ENCODE results near the gene ZNF385B. TPM values are rescaled to one million over a fixed set of nuclear protein-coding genes. Genes with fewer than 3 reads are reported as not detected.

Gene ZNF385B
- polyA plus RNA-seq, 1 experiment: not detected

DNA sequence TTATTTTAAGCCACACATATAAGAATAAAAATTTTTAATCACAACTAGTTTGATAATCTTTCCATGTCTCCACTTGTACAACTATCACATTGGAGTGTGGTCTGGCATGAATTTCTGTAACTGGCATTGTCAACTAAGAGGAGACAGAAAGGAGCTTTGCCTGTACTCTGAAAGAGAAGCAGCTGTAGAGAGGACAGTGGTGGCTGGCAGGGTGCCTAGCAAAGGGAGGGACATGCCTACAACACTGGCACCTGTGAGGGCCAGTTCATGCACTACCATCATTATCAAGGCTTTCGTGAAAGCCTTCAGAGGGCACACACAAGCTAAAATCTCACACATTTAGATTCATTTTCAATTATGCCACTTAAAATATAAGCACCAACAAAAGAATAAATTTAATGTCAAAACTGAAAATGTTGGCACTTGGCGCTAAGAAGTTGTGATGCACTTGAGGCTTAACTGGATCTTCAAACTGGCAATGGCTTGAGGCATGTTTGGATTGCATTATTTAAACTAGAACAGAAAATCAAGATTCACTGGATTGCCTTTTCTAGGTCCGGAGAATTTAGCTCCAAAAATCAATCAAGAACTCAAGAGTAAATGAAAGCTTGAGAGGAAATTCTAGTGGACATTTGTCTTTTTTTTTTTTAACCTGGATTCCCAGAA lies 238.6 kb downstream of the ZNF385B start:
- TF ChIP-seq, protein P1, sequence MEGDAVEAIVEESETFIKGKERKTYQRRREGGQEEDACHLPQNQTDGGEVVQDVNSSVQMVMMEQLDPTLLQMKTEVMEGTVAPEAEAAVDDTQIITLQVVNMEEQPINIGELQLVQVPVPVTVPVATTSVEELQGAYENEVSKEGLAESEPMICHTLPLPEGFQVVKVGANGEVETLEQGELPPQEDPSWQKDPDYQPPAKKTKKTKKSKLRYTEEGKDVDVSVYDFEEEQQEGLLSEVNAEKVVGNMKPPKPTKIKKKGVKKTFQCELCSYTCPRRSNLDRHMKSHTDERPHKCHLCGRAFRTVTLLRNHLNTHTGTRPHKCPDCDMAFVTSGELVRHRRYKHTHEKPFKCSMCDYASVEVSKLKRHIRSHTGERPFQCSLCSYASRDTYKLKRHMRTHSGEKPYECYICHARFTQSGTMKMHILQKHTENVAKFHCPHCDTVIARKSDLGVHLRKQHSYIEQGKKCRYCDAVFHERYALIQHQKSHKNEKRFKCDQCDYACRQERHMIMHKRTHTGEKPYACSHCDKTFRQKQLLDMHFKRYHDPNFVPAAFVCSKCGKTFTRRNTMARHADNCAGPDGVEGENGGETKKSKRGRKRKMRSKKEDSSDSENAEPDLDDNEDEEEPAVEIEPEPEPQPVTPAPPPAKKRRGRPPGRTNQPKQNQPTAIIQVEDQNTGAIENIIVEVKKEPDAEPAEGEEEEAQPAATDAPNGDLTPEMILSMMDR (IDR thresholded peaks at IDR 0.05; ENCODE audit: low read depth, low read length): no peak
- Histone ChIP-seq H3K27me3 (ENCODE audit: control insufficient read depth, insufficient read depth, low read length) (no peaks in the 10 kb centered on the region), H3K4me3 (ENCODE audit: low read depth, low read length) (no peak overlapping the region), H3K27ac (ENCODE audit: low read depth, low read length) (no peak overlapping the region), H3K9me3 (ENCODE audit: control insufficient read depth, insufficient read depth, low read length) (no peaks in the 10 kb centered on the region)
- CTCF ChIA-PET: no interaction called here
- DNase-seq (ENCODE audit: low read depth, low spot score): no peak
- POLR2A ChIA-PET: no interaction called here

DNA sequence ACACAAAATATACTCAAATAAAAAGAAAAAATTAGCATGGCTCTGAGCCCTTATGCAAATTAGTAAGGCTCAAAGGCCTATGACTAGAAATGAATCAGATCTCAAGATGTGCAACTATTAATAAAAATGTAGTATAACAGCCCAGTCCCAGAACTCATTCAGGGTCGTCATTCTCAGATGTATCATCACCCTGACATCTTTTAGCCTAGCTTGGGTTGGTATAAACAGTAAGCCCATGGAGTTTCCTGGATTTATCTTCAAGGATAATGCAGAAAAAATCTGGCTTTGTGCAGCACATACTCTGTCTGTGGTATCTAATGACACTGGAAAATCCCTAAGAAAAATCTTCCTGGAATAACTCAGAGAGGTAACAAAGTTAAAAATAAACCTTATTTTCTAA lies 239.3 kb downstream of the ZNF385B start:
- Histone ChIP-seq H3K27ac (ENCODE audit: low read depth, low read length) (no peak overlapping the region), H3K27me3 (ENCODE audit: control insufficient read depth, insufficient read depth, low read length) (no peaks in the 10 kb centered on the region), H3K9me3 (ENCODE audit: control insufficient read depth, insufficient read depth, low read length) (no peaks in the 10 kb centered on the region), H3K4me3 (ENCODE audit: low read depth, low read length) (no peak overlapping the region)
- CTCF ChIA-PET: no interaction called here
- DNase-seq (ENCODE audit: low read depth, low spot score): no peak
- TF ChIP-seq, protein P1 (IDR thresholded peaks at IDR 0.05; ENCODE audit: low read depth, low read length): no peak
- POLR2A ChIA-PET: no interaction called here

DNA sequence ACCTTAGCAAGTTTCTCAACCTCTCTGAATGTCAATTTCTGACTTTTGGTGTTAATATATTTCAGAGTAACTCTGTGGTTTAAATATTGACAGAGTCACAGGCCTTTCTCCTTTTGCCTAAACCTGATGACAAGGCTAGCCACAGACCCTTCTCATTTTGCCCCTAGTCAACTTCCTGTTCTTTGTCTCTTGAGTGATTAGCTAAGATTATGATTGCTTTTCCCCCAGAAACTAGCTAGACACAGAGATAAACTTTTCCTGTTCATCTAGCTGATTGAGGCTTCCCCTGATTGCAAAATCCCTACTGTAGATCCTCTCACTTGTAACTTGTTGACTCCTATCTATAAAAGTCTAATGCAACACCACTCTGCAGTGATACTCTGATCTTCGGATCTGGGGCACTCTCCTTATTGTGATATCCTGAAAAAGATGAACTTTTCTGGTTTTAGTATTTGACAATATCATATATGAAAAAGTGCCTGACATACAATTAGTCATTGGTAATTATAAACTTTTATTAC lies 241.4 kb downstream of the ZNF385B start:
- ChIA-PET CTCF (no interaction called here), POLR2A (no interaction called here)
- DNase-seq (ENCODE audit: low read depth, low spot score): no peak
- H3K27ac ChIP-seq (ENCODE audit: low read depth, low read length): no peak overlapping the region
- H3K27me3 ChIP-seq (ENCODE audit: control insufficient read depth, insufficient read depth, low read length): no peaks in the 10 kb centered on the region
- H3K9me3 ChIP-seq (ENCODE audit: control insufficient read depth, insufficient read depth, low read length): no peaks in the 10 kb centered on the region
- TF ChIP-seq, protein P1 (IDR thresholded peaks at IDR 0.05; ENCODE audit: low read depth, low read length): no peak
- H3K4me3 ChIP-seq (ENCODE audit: low read depth, low read length): no peak overlapping the region

DNA sequence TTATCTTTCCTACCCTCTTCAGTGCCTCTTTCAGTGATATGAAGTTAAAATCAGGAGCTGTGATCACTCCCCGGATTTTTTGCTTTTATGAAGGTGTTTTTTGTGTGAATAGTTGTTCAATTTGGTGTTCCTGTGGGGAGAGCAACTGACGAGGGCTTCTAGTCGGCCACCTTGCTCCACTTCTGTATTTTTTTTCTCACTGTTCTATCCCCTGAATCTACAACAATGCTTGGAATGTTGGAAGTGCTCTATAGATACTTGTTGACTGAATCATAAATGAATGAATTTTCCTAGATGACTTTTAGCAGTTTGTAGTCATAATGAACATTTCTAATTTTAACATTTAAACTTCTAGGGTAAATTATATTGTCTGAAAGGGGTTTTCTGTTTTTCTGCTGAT lies 247.3 kb downstream of the ZNF385B start:
- POLR2A ChIA-PET: interaction anchor here (0.7 to 1.3 kb wide), 3 partner anchors 22 to 380 kb away, joined by 3 read pairs; no protein-coding TSS in a partner anchor
- no peak overlapping the region for H3K4me3 ChIP-seq (ENCODE audit: low read depth, low read length)
- H3K27ac ChIP-seq (ENCODE audit: low read depth, low read length): no peak overlapping the region
- no peak for DNase-seq (ENCODE audit: low read depth, low spot score)
- H3K9me3 ChIP-seq (ENCODE audit: control insufficient read depth, insufficient read depth, low read length): no peaks in the 10 kb centered on the region
- TF ChIP-seq, protein P1 (IDR thresholded peaks at IDR 0.05; ENCODE audit: low read depth, low read length): no peak
- CTCF ChIA-PET: interaction anchor here (0.5 kb wide), 1 partner anchor 1959 kb away, joined by 3 read pairs; no protein-coding TSS in a partner anchor
- no peaks in the 10 kb centered on the region for H3K27me3 ChIP-seq (ENCODE audit: control insufficient read depth, insufficient read depth, low read length)

DNA sequence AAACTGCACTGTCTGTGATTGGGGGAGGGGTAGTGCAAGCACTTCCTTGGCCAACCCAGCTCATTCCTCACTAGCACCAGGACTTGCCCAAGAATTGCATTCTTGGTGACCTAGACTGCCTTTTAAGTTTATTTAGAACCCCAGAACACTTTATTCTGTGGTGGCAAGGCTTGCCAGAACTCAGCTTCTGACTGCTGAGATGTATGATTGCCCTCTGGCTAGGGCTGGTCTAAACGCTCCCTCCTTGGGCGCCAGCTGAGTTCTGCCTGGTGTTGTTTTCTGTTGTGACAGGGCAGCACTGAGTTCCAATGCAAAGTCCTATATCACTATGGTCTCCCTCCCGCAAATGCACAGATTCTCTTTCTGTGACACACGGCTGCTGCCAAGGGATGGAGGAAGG lies 247.7 kb downstream of the ZNF385B start:
- no peak overlapping the region for H3K4me3 ChIP-seq (ENCODE audit: low read depth, low read length)
- ChIA-PET CTCF (interaction anchor here (0.5 kb wide), 1 partner anchor 1959 kb away, joined by 3 read pairs; no protein-coding TSS in a partner anchor), POLR2A (interaction anchor here (1.0 to 1.3 kb wide), 4 partner anchors 16 to 159 kb away, joined by 3 read pairs; no protein-coding TSS in a partner anchor)
- TF ChIP-seq, protein P1 (IDR thresholded peaks at IDR 0.05; ENCODE audit: low read depth, low read length): no peak
- no peak for DNase-seq (ENCODE audit: low read depth, low spot score)
- no peak overlapping the region for H3K27ac ChIP-seq (ENCODE audit: low read depth, low read length)
- no peaks in the 10 kb centered on the region for H3K9me3 ChIP-seq (ENCODE audit: control insufficient read depth, insufficient read depth, low read length)
- no peaks in the 10 kb centered on the region for H3K27me3 ChIP-seq (ENCODE audit: control insufficient read depth, insufficient read depth, low read length)
